Measurements from ENCODE around the gene STAB1.
"Not testable (repeated sequence)": the region's sequence is repeated elsewhere in the genome, so short reads cannot be mapped to it uniquely, and the experiment has no call there.

Gene STAB1

GRCh38 chr3:52523386-52524257, 28.5 kb downstream of the STAB1 start:
- no peak for DNase-seq (ENCODE audit: low read depth)

- no peak for DNase-seq (ENCODE audit: low read depth)
Observed at GRCh38 chr3:52524258-52524751, 29.2 kb downstream of the STAB1 start.

- DNase-seq (ENCODE audit: low read depth) = no peak
Observed at GRCh38 chr3:52524752-52525679, 29.9 kb downstream of the STAB1 start.

- DNase-seq (ENCODE audit: low read depth) = no peak
Observed at GRCh38 chr3:52525680-52526561, 30.8 kb downstream of the STAB1 start.

GRCh38 chr3:52526671-52527038, 31.5 kb downstream of the STAB1 start:
- not testable (repeated sequence) for DNase-seq (ENCODE audit: low read depth)

GRCh38 chr3:52527039-52527731, 32.0 kb downstream of the STAB1 start:
- no peak for DNase-seq (ENCODE audit: low read depth)

- DNase-seq (ENCODE audit: low read depth) = no peak
Observed at GRCh38 chr3:52527732-52528585, 32.8 kb downstream of the STAB1 start.

- DNase-seq (ENCODE audit: low read depth) = no peak
Observed at GRCh38 chr3:52528586-52529375, 33.6 kb downstream of the STAB1 start.

- DNase-seq (ENCODE audit: low read depth) = no peak
Observed at GRCh38 chr3:52529376-52530333, 34.5 kb downstream of the STAB1 start.

- no peak for DNase-seq (ENCODE audit: low read depth)
Observed at GRCh38 chr3:52530918-52531826, 36.0 kb downstream of the STAB1 start.

- no peak for DNase-seq (ENCODE audit: low read depth)
Observed at GRCh38 chr3:52531860-52532516, 36.9 kb downstream of the STAB1 start.

GRCh38 chr3:52532517-52532837, 37.3 kb downstream of the STAB1 start:
- DNase-seq (ENCODE audit: low read depth) = no peak

- DNase-seq (ENCODE audit: low read depth) = no peak
Observed at GRCh38 chr3:52532838-52533622, 37.9 kb downstream of the STAB1 start.

- no peak for DNase-seq (ENCODE audit: low read depth)
Observed at GRCh38 chr3:52533623-52534280, 38.6 kb downstream of the STAB1 start, which contains the start of gene NT5DC2. Gene NT5DC2, minus strand, starts transcription at chr3:52533857. Its CDS starts 120 bp downstream, at chr3:52533737.

Data from stimulated activated CD8-positive, alpha-beta memory T cell treated with anti-CD3 and anti-CD28 coated beads, Interleukin-15, amount 100 ng/mL, for 1 hour (primary cell).